ENCODE measurements around the gene ERC2.

Gene ERC2

DNA sequence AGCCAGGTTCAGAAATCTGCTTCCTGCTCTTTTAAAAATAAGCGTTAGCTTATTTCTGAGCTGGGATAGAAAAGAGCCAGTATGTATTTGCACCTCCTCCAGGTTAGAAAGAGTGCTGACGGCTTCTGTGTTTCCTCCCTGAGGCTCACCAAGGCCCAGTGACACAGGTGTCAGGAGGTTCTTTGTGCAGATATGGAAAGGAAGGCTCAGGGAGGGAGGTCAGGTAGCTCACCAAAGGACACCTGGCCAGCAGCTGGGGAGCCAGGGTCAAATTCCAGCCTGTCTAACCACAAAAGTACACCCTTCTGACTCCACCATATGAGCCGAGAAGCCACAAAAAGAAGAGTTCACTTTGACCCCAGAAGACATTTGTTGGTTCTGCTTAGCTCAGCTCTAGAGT is 780.1 kb downstream of the ERC2 start (continued):
- TF ChIP-seq POU6F1 (CRISPR knock-in tag; IDR thresholded peaks at IDR 0.05; ENCODE audit: borderline replicate concordance, low read depth) (no peak), ZFP30 (CRISPR knock-in tag; IDR thresholded peaks at IDR 0.05) (no peak)

GRCh38 chr3:55687526-55687925 is 780.7 kb downstream of the ERC2 start:
- ATAC-seq, result no peak
- TF ChIP-seq CSDC2 (CRISPR knock-in tag; IDR thresholded peaks at IDR 0.05) (no peak), RARB (CRISPR knock-in tag; IDR thresholded peaks at IDR 0.05) (no peak), SNAI2 (CRISPR knock-in tag; IDR thresholded peaks at IDR 0.05) (no peak), ZNF70 (CRISPR knock-in tag; IDR thresholded peaks at IDR 0.05) (no peak), CREB5 (CRISPR knock-in tag; IDR thresholded peaks at IDR 0.05; ENCODE audit: low read depth) (no peak), TOX (CRISPR knock-in tag; IDR thresholded peaks at IDR 0.05; ENCODE audit: borderline replicate concordance) (no peak), GLIS3 (CRISPR knock-in tag; IDR thresholded peaks at IDR 0.05) (no peak), OSR1 (CRISPR knock-in tag; IDR thresholded peaks at IDR 0.05) (no peak), TCF4 (CRISPR knock-in tag; IDR thresholded peaks at IDR 0.05; ENCODE audit: borderline replicate concordance) (no peak), ZC3H10 (CRISPR knock-in tag; IDR thresholded peaks at IDR 0.05) (no peak), ZFP3 (CRISPR knock-in tag; IDR thresholded peaks at IDR 0.05) (no peak), ZNF8 (CRISPR knock-in tag; IDR thresholded peaks at IDR 0.05) (no peak), PPARA (CRISPR knock-in tag; IDR thresholded peaks at IDR 0.05; ENCODE audit: borderline replicate concordance) (no peak)

DNA sequence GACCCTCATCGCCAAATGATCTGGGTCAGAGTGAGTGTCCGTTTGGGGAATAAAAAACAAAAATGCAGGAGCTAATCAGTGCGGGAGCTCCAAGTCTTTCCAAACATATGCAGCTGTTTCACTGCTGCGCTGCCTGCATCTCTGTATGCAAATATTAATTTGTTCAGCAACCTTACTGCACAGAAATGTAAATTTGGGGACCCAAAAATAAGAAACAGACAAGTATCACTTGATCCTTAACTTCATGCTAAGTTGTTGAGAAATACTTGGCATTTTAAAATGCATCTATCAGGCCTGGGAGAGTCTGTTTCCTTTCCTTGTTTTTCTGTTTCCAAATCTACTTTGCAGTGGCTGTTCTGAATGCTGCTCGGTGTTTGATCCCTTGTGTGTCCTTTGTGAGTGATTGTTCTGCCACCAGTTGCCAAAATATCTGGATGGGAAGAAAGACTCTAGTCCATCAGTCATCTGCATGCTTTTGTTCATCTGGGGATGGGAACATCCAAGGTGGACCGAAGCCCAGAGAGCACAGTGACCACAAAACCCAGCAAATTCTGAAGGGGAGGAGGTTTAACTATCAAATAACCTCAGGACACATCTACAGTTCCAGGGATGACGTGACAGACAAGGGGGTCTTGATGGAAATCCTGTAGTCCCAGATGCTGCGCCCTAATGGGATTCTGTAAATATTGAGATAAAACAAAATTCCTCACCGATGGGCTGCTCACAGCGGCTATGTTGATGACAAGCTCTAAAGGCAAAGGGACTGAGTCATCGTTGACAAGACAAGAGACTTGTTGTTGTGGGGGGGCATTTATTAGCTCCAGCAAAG is 781.6 kb downstream of the ERC2 start:
- no peak for ATAC-seq
- TF ChIP-seq ARNTL (CRISPR knock-in tag; IDR thresholded peaks at IDR 0.05; ENCODE audit: borderline replicate concordance, low read depth), result no peak
- TF ChIP-seq POU6F1 (CRISPR knock-in tag; IDR thresholded peaks at IDR 0.05; ENCODE audit: borderline replicate concordance, low read depth), result no peak

GRCh38 chr3:55683666-55684270 is 784.5 kb downstream of the ERC2 start:
- ATAC-seq, result no peak
- TF ChIP-seq TOX (CRISPR knock-in tag; IDR thresholded peaks at IDR 0.05; ENCODE audit: borderline replicate concordance) (no peak), OSR1 (CRISPR knock-in tag; IDR thresholded peaks at IDR 0.05) (no peak)

- TF ChIP-seq TOX (CRISPR knock-in tag; IDR thresholded peaks at IDR 0.05; ENCODE audit: borderline replicate concordance) (no peak), ZNF565 (CRISPR knock-in tag; conservative IDR thresholded peaks at IDR 0.05; ENCODE audit: low read depth) (no peak), TSHZ2 (CRISPR knock-in tag; IDR thresholded peaks at IDR 0.05) (no peak), OSR1 (CRISPR knock-in tag; IDR thresholded peaks at IDR 0.05) (no peak), ZC3H10 (CRISPR knock-in tag; IDR thresholded peaks at IDR 0.05) (no peak), SNAI2 (CRISPR knock-in tag; IDR thresholded peaks at IDR 0.05) (no peak), BACH2 (CRISPR knock-in tag; IDR thresholded peaks at IDR 0.05; ENCODE audit: borderline replicate concordance) (no peak), PPARA (CRISPR knock-in tag; IDR thresholded peaks at IDR 0.05; ENCODE audit: borderline replicate concordance) (no peak)
- no peak for ATAC-seq
Measured at GRCh38 chr3:55682461-55682860, 785.8 kb downstream of the ERC2 start.

All from SK-N-SH treated with all-trans-retinoic acid at 6 μM for 48 hours (cell line).